IMR-90 (cell line): ENCODE data around the gene BANP. TPM values are rescaled to one million over a fixed set of nuclear protein-coding genes. Genes with fewer than 3 reads are reported as not detected.
"Not testable (repeated sequence)": the region's sequence is repeated elsewhere in the genome, so short reads cannot be mapped to it uniquely, and the experiment has no call there.

Experiments used
- ATAC-seq: fragments of 200-7000 bp; cut with Tn5 transposase; 2 replicates; pipeline ENCODE4 v1.9.1; 2020; ENCODE audit warnings: low read depth, mild to moderate bottlenecking, moderate library complexity
- BruUV-seq: library from RNA; stranded (reverse); fragments of 400-500 nt; replicated peaks from 2 replicates; lab custom pipeline; 2021; lab: Mats Ljungman, UMichigan
- CTCF ChIA-PET: fragments of 300-600 bp; formaldehyde crosslinking; extraction: SDS; loops from one replicate; lab custom pipeline; 2021; ENCODE audit warnings: antibody characterized with exemption; lab: Yijun Ruan, JAX
- POLR2A ChIA-PET: fragments of 300-600 bp; sonication (Branson Sonifier 250); formaldehyde crosslinking; loops from one replicate; lab custom pipeline; 2022; ENCODE audit warnings: antibody characterized with exemption; ENCODE audit not compliant: unreplicated experiment; lab: Charles Lee
- DNase-seq: peaks from one replicate; pipeline ENCODE4 v3.0.0; 2013
- H2AFZ ChIP-seq: replicated peaks from 2 replicates; pipeline ENCODE3; 2013; ENCODE audit warnings: low read length, mild to moderate bottlenecking; ENCODE audit not compliant: poor library complexity
- H2AK5ac ChIP-seq: 2 replicates; pipeline ENCODE4 v1.6.1; 2013; ENCODE audit warnings: low read depth, low read length, inconsistent platforms
- H2AK9ac ChIP-seq: replicated peaks from 2 replicates; pipeline ENCODE3; 2013; ENCODE audit warnings: mild to moderate bottlenecking, low read depth, low read length, moderate library complexity; ENCODE audit not compliant: poor library complexity
- H2BK120ac ChIP-seq: 2 replicates; pipeline ENCODE4 v1.6.1; 2013; ENCODE audit warnings: low read depth, low read length, inconsistent platforms
- H2BK15ac ChIP-seq: 3 replicates; pipeline ENCODE4 v1.6.1; 2013; ENCODE audit warnings: low read depth, low read length, inconsistent platforms
- H2BK20ac ChIP-seq: 2 replicates; pipeline ENCODE4 v1.6.1; 2013; ENCODE audit warnings: low read depth, mild to moderate bottlenecking, inconsistent platforms, low read length, moderate library complexity
- H2BK5ac ChIP-seq: 2 replicates; pipeline ENCODE4 v1.6.1; 2013; ENCODE audit warnings: mild to moderate bottlenecking, low read depth, low read length, inconsistent platforms; ENCODE audit not compliant: poor library complexity, severe bottlenecking
- H3K14ac ChIP-seq: replicated peaks from 2 replicates; pipeline ENCODE4 v1.6.1; 2013; ENCODE audit warnings: low read depth, low read length, inconsistent platforms
- H3K18ac ChIP-seq: 2 replicates; pipeline ENCODE4 v1.6.1; 2013; ENCODE audit warnings: low read depth, low read length, control low read depth
- H3K23ac ChIP-seq: 2 replicates; pipeline ENCODE4 v1.6.1; 2013; ENCODE audit warnings: low read depth, low read length, inconsistent platforms
- H3K27ac ChIP-seq: 2 replicates; pipeline ENCODE4 v1.5.1; 2013; ENCODE audit warnings: mild to moderate bottlenecking, control low read depth, low read length; ENCODE audit not compliant: insufficient read depth
- H3K27me3 ChIP-seq: 2 replicates; pipeline ENCODE4 v1.6.1; 2013; ENCODE audit warnings: low read length; ENCODE audit not compliant: control insufficient read depth, insufficient read depth
- H3K36me3 ChIP-seq: 2 replicates; pipeline ENCODE4 v1.6.1; 2013; ENCODE audit warnings: low read length, mixed read lengths; ENCODE audit not compliant: control insufficient read depth, insufficient read depth
- H3K4ac ChIP-seq: 2 replicates; pipeline ENCODE4 v1.6.1; 2013; ENCODE audit warnings: low read depth, low read length, inconsistent platforms
- H3K4me1 ChIP-seq: 2 replicates; pipeline ENCODE4 v1.6.1; 2013; ENCODE audit warnings: low read length, mixed read lengths; ENCODE audit not compliant: control insufficient read depth, insufficient read depth
- H3K4me2 ChIP-seq: 2 replicates; pipeline ENCODE4 v1.6.1; 2013; ENCODE audit warnings: low read depth, mild to moderate bottlenecking, control low read depth, low read length, moderate library complexity
- H3K4me3 ChIP-seq: 2 replicates; pipeline ENCODE4 v1.5.1; 2013; ENCODE audit warnings: low read depth, mild to moderate bottlenecking, control low read depth, low read length, moderate library complexity; ENCODE audit not compliant: insufficient read depth
- H3K56ac ChIP-seq: 2 replicates; pipeline ENCODE4 v1.6.1; 2013; ENCODE audit warnings: low read length, inconsistent platforms; ENCODE audit not compliant: insufficient read depth; ENCODE audit errors: extremely low read depth
- H3K79me1 ChIP-seq, 2 experiments: 2 replicates each; pipeline ENCODE4 v1.6.1; 2013; ENCODE audit warnings: low read length in 2 of 2, inconsistent platforms in 1 of 2, low read depth in 1 of 2
- H3K9ac ChIP-seq: 2 replicates; pipeline ENCODE4 v1.6.1; 2013; ENCODE audit warnings: low read depth, low read length, control low read depth
- H3K9me1 ChIP-seq: 2 replicates; pipeline ENCODE4 v1.6.1; 2013; ENCODE audit warnings: low read length, inconsistent platforms; ENCODE audit not compliant: insufficient read depth
- H3K9me3 ChIP-seq: 2 replicates; pipeline ENCODE4 v1.6.1; 2013; ENCODE audit warnings: low read length; ENCODE audit not compliant: control insufficient read depth, insufficient read depth
- H4K20me1 ChIP-seq: 2 replicates; pipeline ENCODE4 v1.6.1; 2013; ENCODE audit warnings: low read length, inconsistent platforms; ENCODE audit not compliant: insufficient read depth
- H4K5ac ChIP-seq: 2 replicates; pipeline ENCODE4 v1.6.1; 2013; ENCODE audit warnings: mild to moderate bottlenecking, low read depth, low read length, control low read depth
- H4K8ac ChIP-seq, 2 experiments: 2 replicates each; pipeline ENCODE4 v1.6.1; 2013; ENCODE audit warnings: low read depth in 2 of 2, low read length in 2 of 2, control low read depth in 1 of 2, inconsistent platforms in 1 of 2
- H4K91ac ChIP-seq: 2 replicates; pipeline ENCODE4 v1.6.1; 2013; ENCODE audit warnings: low read depth, low read length, inconsistent platforms; ENCODE audit not compliant: insufficient read depth
- WGBS, 2 experiments: methylation state at CpG; one replicate each; pipeline versions ENCODE4 v1.1.5 to v1.1.7; 2013; ENCODE audit warnings: missing lambda C conversion rate in 2 of 2; ENCODE audit not compliant: insufficient read length in 1 of 2; ENCODE audit errors: extremely low coverage in 2 of 2; 5-methylcytosine and 5-hydroxymethylcytosine counted together
- dilution Hi-C: fragments of 300-500 bp; cut with HindIII; formaldehyde crosslinking; loops from one replicate; pipeline ENCODE4 v1.14.3; 2018; ENCODE audit warnings: low sequenced_read_pairs; ENCODE audit not compliant: unreplicated experiment
- in situ Hi-C: fragments of 300-500 bp; cut with MboI; formaldehyde crosslinking; loops from 3 replicates; pipeline ENCODE4 v1.14.3; 2019; ENCODE audit warnings: low sequenced_read_pairs, inconsistent platforms, mixed read lengths
- intact Hi-C: fragments of 100-400 bp; cut with micrococcal nuclease; formaldehyde crosslinking; loops from 2 replicates; pipeline ENCODE4 v1.10.0; 2022
- polyA plus RNA-seq, 3 experiments: library from polyadenylated mRNA; depleted of rRNA; stranded (reverse); fragments of >200 nt; gene quantifications; 2 replicates each; pipeline ENCODE4 v1.2.3, GENCODE V29; 2012; ENCODE audit warnings: low replicate concordance in 1 of 3
- total RNA-seq: library from RNA; depleted of rRNA; stranded (reverse); fragments of >200 nt; gene quantifications from 2 replicates; pipeline ENCODE4 v1.2.3, GENCODE V29; 2012

The BANP gene
- total and polyA plus RNA-seq, 2 of the 4 experiments (the other 2 are of a cell fraction) = 17.4 to 17.9 TPM

DNA sequence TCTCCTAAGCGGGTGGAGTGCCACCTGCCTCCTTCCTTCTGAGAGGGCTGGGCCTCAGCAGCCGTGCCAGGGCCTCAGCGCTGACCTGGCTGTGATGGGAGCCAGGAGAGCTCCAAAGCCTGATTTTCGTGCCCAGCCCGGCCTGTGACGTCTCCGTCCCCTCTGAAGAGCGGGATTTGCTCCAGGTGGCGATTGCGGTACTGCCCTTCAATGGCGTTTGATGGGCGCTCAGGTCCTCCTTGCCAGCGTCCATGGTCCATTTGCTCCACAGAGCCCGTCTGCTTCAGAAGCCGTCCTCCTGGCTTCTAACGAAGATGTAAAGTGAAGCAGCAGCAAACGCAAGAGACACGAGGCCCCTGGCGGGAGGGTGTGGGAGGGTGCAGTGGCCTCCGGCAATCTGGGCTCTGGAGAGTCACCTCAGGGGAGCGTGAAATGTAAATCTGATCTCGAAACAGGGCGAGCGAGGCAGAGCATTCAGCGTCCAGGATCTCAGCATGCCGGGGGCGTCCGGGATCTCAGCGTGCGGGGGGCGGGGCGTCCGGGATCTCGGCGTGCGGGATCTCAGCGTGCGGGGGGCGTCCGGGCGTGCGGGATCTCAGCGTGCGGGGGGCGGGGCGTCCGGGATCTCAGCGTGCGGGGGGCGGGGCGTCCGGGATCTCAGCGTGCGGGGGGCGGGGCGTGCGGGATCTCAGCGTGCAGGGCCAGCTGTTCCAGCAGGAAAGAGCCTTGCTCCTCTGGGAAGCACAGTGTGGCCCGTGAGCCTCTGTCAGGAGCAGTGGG lies 68.0 kb downstream of the BANP start:
- dilution Hi-C loops, POLR2A ChIA-PET, H2BK20ac ChIP-seq, H4K8ac ChIP-seq, H3K18ac ChIP-seq, H3K56ac ChIP-seq, H2BK15ac ChIP-seq, H3K9ac ChIP-seq, H3K4me3 ChIP-seq, H3K27me3 ChIP-seq, H2BK5ac ChIP-seq, H3K27ac ChIP-seq, intact Hi-C loops, H3K4me2 ChIP-seq, H3K9me3 ChIP-seq, in situ Hi-C loops, DNase-seq, H4K5ac ChIP-seq, H4K91ac ChIP-seq, H3K14ac ChIP-seq, H2AK9ac ChIP-seq, H2AFZ ChIP-seq, ATAC-seq, H2BK120ac ChIP-seq, CTCF ChIA-PET, H3K9me1 ChIP-seq, H3K4ac ChIP-seq, BruUV-seq, H4K20me1 ChIP-seq, H2AK5ac ChIP-seq, H3K23ac ChIP-seq, H3K36me3 ChIP-seq: not testable (repeated sequence)
- H3K79me1 ChIP-seq = peaks cover 3 to 25% of the 10 kb centered on the region in 2 experiments; a peak in 3 of 4 replicates
- 86% methylated on average over 16 of the region's 59 CpGs; no CpG with 5 or more reads in 1 of the 2 experiments for WGBS, 2 experiments
- H3K4me1 ChIP-seq = peaks cover 13% of the 10 kb centered on the region
